Stomach (tissue), 9 donors: ENCODE results near the gene ZNF471. TPM values are rescaled to one million over a fixed set of nuclear protein-coding genes. Genes with fewer than 3 reads are reported as not detected.
A peak's percentile ranks its signal among the peaks of the same experiment; 100 is the strongest.

ENCODE experiments used
- DNase-seq, 2 donors: peaks; one replicate each; pipeline versions ENCODE4 v3.0.0 to v3.0.0-alpha.2; 2013 to 2019
- H3K27ac ChIP-seq, 5 donors: fragments of 200-600 bp in 4 of 5; sonication (generic) in 4 of 5; one replicate each; pipeline ENCODE4 v1.5.1; 2013 to 2019; ENCODE audit warnings: mild to moderate bottlenecking in 1 of 5, moderate library complexity in 1 of 5
- H3K27me3 ChIP-seq, 3 donors: fragments of 200-600 bp; sonication (generic); one replicate each; pipeline ENCODE4 v1.5.1; 2017 to 2019; ENCODE audit warnings: mixed run types in 1 of 3
- H3K36me3 ChIP-seq, 4 donors: fragments of 200-600 bp; sonication (generic); 1 replicate in 3 of 4; 2 replicates in 1 of 4; pipeline ENCODE4 v1.5.1; 2016 to 2019
- H3K4me1 ChIP-seq, 4 donors: fragments of 200-600 bp; sonication (generic); one replicate each; pipeline ENCODE4 v1.5.1; 2016 to 2019
- H3K4me3 ChIP-seq, 4 donors: fragments of 200-600 bp; sonication (generic) in 3 of 4; one replicate each; pipeline ENCODE4 v1.5.1; 2016 to 2019; ENCODE audit warnings: mild to moderate bottlenecking in 1 of 4
- H3K9me3 ChIP-seq, 4 donors: fragments of 200-600 bp; sonication (generic); one replicate each; pipeline ENCODE4 v1.5.1; 2016 to 2019
- CTCF ChIP-seq, 7 experiments: fragments of 450-650 bp in 4 of 7; fragments of 200-600 bp in 3 of 7; sonication (generic) in 3 of 7; IDR thresholded peaks; one replicate each; pipeline ENCODE4 v1.5.1; 2016 to 2019; ENCODE audit warnings: antibody characterized with exemption in 7 of 7, control low read depth in 2 of 7, mild to moderate bottlenecking in 1 of 7
- EP300 ChIP-seq: sonication (generic); formaldehyde crosslinking; IDR thresholded peaks from one replicate; pipeline ENCODE4 v1.6.1; 2017; ENCODE audit warnings: antibody characterized with exemption
- POLR2A ChIP-seq, 4 donors: fragments of 450-650 bp; IDR thresholded peaks; one replicate each; pipeline ENCODE4 v1.6.1; 2016; ENCODE audit warnings: antibody characterized with exemption in 4 of 4, control low read depth in 2 of 4, mild to moderate bottlenecking in 1 of 4, moderate library complexity in 1 of 4
- POLR2AphosphoS5 ChIP-seq, 3 donors: sonication (generic); formaldehyde crosslinking; IDR thresholded peaks; one replicate each; pipeline ENCODE4 v1.6.1; 2016; ENCODE audit warnings: antibody characterized with exemption in 3 of 3
- WGBS, 5 donors: extraction: QIAGEN DNeasy Blood & Tissue Kit in 3 of 5; methylation state at CpG; one replicate each; pipeline versions ENCODE4 v1.1.5 to v1.1.7; 2013 to 2018; 5-methylcytosine and 5-hydroxymethylcytosine counted together
- intact Hi-C: fragments of 100-400 bp; cut with DNase I; formaldehyde crosslinking; loops from one replicate; pipeline ENCODE4 v1.15.1; 2023; ENCODE audit warnings: low total_unique reads
- polyA plus RNA-seq, 3 donors: library from polyadenylated mRNA; stranded (reverse); fragments of 200-250 nt; gene quantifications; one replicate each; pipeline ENCODE4 v1.2.3, GENCODE V29; 2013
- total RNA-seq, 5 donors: library from RNA; depleted of rRNA; stranded (reverse); fragments of >200 nt; gene quantifications; one replicate each; pipeline versions ENCODE4 v1.1.0 to v1.2.3, GENCODE V29; 2014 to 2016
- donor health status: healthy with polysubstance abuse.
- donor health status: Bipolar disorder and iron deficiency.
- donor health status: healthy.

Gene ZNF471
- total and polyA plus RNA-seq, 8 donors, result 0.58 to 9.7 (median 1.8) TPM

GRCh38 chr19:56562766-56563165 is 55.1 kb downstream of the ZNF471 start:
- no peaks in the 10 kb centered on the region for H3K27me3 ChIP-seq
- H3K9me3 ChIP-seq, result peaks cover 61 to 94% (median 76%) of the 10 kb centered on the region in 4 donors
- peaks cover 0 to 41% (median 3%) of the 10 kb centered on the region in 4 donors for H3K36me3 ChIP-seq
- no peak for DNase-seq
- H3K4me1 ChIP-seq, result peaks cover 0 to 10% (median 8%) of the 10 kb centered on the region in 4 donors
- WGBS, 5 donors, result 93 to 95% (median 95%) methylated on average over 2 of the region's 2 CpGs
- intact Hi-C loops, result no loop called here
- no peak overlapping the region for H3K4me3 ChIP-seq
- TF ChIP-seq EP300, result no peak
- TF ChIP-seq CTCF (IDR thresholded peaks at IDR 0.05), result no peak
- no peak for TF ChIP-seq POLR2AphosphoS5 (IDR thresholded peaks at IDR 0.05)
- no peak for TF ChIP-seq POLR2A (IDR thresholded peaks at IDR 0.05)
- no peak overlapping the region for H3K27ac ChIP-seq

GRCh38 chr19:56566904-56567273 is 59.2 kb downstream of the ZNF471 start:
- 0 to 5% (median 2%) methylated on average over 15 to 23 of the region's 23 CpGs for WGBS, 5 donors
- intact Hi-C loops, result no loop called here
- H3K27ac ChIP-seq, result peak overlapping the region; percentile 81 to 87 (median 83)

GRCh38 chr19:56567274-56568120 is 59.8 kb downstream of the ZNF471 start, which contains the start of gene ZNF470:
Gene ZNF470, plus strand, starts transcription at chr19:56567468. Its CDS starts 2,844 bp downstream, at chr19:56570312.
- intact Hi-C loops, result no loop called here
- peaks cover 42 to 94% (median 66%) of the 10 kb centered on the region in 4 donors for H3K9me3 ChIP-seq

More at GRCh38 chr19:56566904-56567273, 59.2 kb downstream of the ZNF471 start:
- Histone ChIP-seq H3K4me3 (peak overlapping the region; percentile 81 to 97 (median 87)), H3K4me1 (peaks cover 0 to 20% (median 15%) of the 10 kb centered on the region in 4 donors), H3K27me3 (no peaks in the 10 kb centered on the region), H3K9me3 (peaks cover 44 to 94% (median 66%) of the 10 kb centered on the region in 4 donors), H3K36me3 (peaks cover 11 to 62% (median 37%) of the 10 kb centered on the region in 4 donors)
- peak; percentile 46 to 65 for DNase-seq
- no peak for TF ChIP-seq CTCF (IDR thresholded peaks at IDR 0.05)
- TF ChIP-seq EP300, result no peak
- TF ChIP-seq POLR2A (IDR thresholded peaks at IDR 0.05), result no peak
- no peak for TF ChIP-seq POLR2AphosphoS5 (IDR thresholded peaks at IDR 0.05)

GRCh38 chr19:56572589-56572988 is 64.9 kb downstream of the ZNF471 start:
- Histone ChIP-seq H3K9me3 (peaks cover 66 to 100% (median 87%) of the 10 kb centered on the region in 4 donors), H3K4me1 (peaks cover 0 to 13% (median 8%) of the 10 kb centered on the region in 4 donors), H3K27me3 (no peaks in the 10 kb centered on the region), H3K4me3 (no peak overlapping the region), H3K27ac (no peak overlapping the region), H3K36me3 (peaks cover 30 to 91% (median 87%) of the 10 kb centered on the region in 4 donors)
- TF ChIP-seq CTCF (IDR thresholded peaks at IDR 0.05) (no peak), EP300 (no peak), POLR2AphosphoS5 (IDR thresholded peaks at IDR 0.05) (no peak), POLR2A (IDR thresholded peaks at IDR 0.05) (no peak)
- intact Hi-C loops, result no loop called here
- WGBS, 5 donors, result 49 to 70% (median 50%) methylated on average over 2 of the region's 2 CpGs
- DNase-seq, result no peak

More at GRCh38 chr19:56567274-56568120, 59.8 kb downstream of the ZNF471 start, which contains the start of gene ZNF470:
- 2 to 11% (median 4%) methylated on average over 35 to 66 of the region's 66 CpGs for WGBS, 5 donors
- Histone ChIP-seq H3K27ac (peak within 1 kb of the TSS; percentile 81 to 87 (median 83)), H3K27me3 (no peaks in the 10 kb centered on the region), H3K36me3 (peaks cover 11 to 63% (median 41%) of the 10 kb centered on the region in 4 donors), H3K4me3 (peak within 1 kb of the TSS; percentile 81 to 97 (median 87)), H3K4me1 (peaks cover 0 to 20% (median 15%) of the 10 kb centered on the region in 4 donors)
- TF ChIP-seq POLR2A (IDR thresholded peaks at IDR 0.05) (no peak), POLR2AphosphoS5 (IDR thresholded peaks at IDR 0.05) (peak; percentile 52 to 88 (median 59))
- DNase-seq, result peak; percentile 96 to 98
